Measurements from ENCODE around the gene SLC16A11. TPM values are rescaled to one million over a fixed set of nuclear protein-coding genes. Genes with fewer than 3 reads are reported as not detected.
A peak's percentile ranks its signal among the peaks of the same experiment; 100 is the strongest.

The SLC16A11 gene
- total RNA-seq, 2 donors from 2014 or later, result 0.24 to 0.44 TPM

- Mint-ChIP-seq H3K4me3 (no peak overlapping the region), H3K9me3 (peaks cover 7% of the 10 kb centered on the region), H3K27me3 (ENCODE audit: insufficient read depth) (peaks cover 47% of the 10 kb centered on the region), H3K4me1 (peaks cover 9% of the 10 kb centered on the region), H3K27ac (no peak overlapping the region), H3K36me3 (ENCODE audit: low read depth) (no peaks in the 10 kb centered on the region)
- peaks cover 37% of the 10 kb centered on the region for H3K27me3 ChIP-seq (ENCODE audit: control insufficient read depth, insufficient read depth, low read length, poor library complexity, severe bottlenecking)
- H3K4me1 ChIP-seq (ENCODE audit: control insufficient read depth, insufficient read depth, low read length), result no peaks in the 10 kb centered on the region
- H3K36me3 ChIP-seq (ENCODE audit: control insufficient read depth, insufficient read depth, low read length), result no peaks in the 10 kb centered on the region
- WGBS, 2 experiments (ENCODE audit: insufficient coverage in 1 of 2, insufficient read length in 1 of 2), result 88 to 94% methylated on average over 1 of the region's 1 CpG
- TF ChIP-seq CTCF (conservative IDR thresholded peaks at IDR 0.05), result no peak
- no peak overlapping the region for H3K4me3 ChIP-seq (ENCODE audit: low read length)
- H3K9me3 ChIP-seq (ENCODE audit: control insufficient read depth, low read length), result no peaks in the 10 kb centered on the region
- H3K27ac ChIP-seq (ENCODE audit: low read depth, low read length), result no peak overlapping the region
- no peak overlapping the region for H3K9ac ChIP-seq (ENCODE audit: extremely low read depth, low read length, poor library complexity, severe bottlenecking)
- DNase-seq, result peak; percentile 36
These were observed 18.6 kb downstream of the SLC16A11 start for GRCh38 chr17:7025245-7025644.

- Histone ChIP-seq H3K9me3 (ENCODE audit: control insufficient read depth, low read length) (no peaks in the 10 kb centered on the region), H3K4me3 (ENCODE audit: low read length) (no peak overlapping the region), H3K27ac (ENCODE audit: low read depth, low read length) (no peak overlapping the region), H3K4me1 (ENCODE audit: control insufficient read depth, insufficient read depth, low read length) (no peaks in the 10 kb centered on the region), H3K27me3 (ENCODE audit: control insufficient read depth, insufficient read depth, low read length, poor library complexity, severe bottlenecking) (peaks cover 37% of the 10 kb centered on the region), H3K36me3 (ENCODE audit: control insufficient read depth, insufficient read depth, low read length) (no peaks in the 10 kb centered on the region), H3K9ac (ENCODE audit: extremely low read depth, low read length, poor library complexity, severe bottlenecking) (no peak overlapping the region)
- no peak overlapping the region for H3K27ac Mint-ChIP-seq
- WGBS, 2 experiments (ENCODE audit: insufficient coverage in 1 of 2, insufficient read length in 1 of 2), result 87 to 90% methylated on average over 4 to 8 of the region's 8 CpGs
- H3K27me3 Mint-ChIP-seq (ENCODE audit: insufficient read depth), result peaks cover 47% of the 10 kb centered on the region
- H3K4me1 Mint-ChIP-seq, result peaks cover 13% of the 10 kb centered on the region
- TF ChIP-seq CTCF (conservative IDR thresholded peaks at IDR 0.05), result no peak
- DNase-seq, result peak; percentile 50
- no peak overlapping the region for H3K4me3 Mint-ChIP-seq
- H3K9me3 Mint-ChIP-seq, result peaks cover 7% of the 10 kb centered on the region
- H3K36me3 Mint-ChIP-seq (ENCODE audit: low read depth), result no peaks in the 10 kb centered on the region
These were observed 19.5 kb downstream of the SLC16A11 start for GRCh38 chr17:7024402-7024785.

- no peaks in the 10 kb centered on the region for H3K36me3 ChIP-seq (ENCODE audit: control insufficient read depth, insufficient read depth, low read length)
- peaks cover 16% of the 10 kb centered on the region for H3K4me1 Mint-ChIP-seq
- H3K36me3 Mint-ChIP-seq (ENCODE audit: low read depth), result no peaks in the 10 kb centered on the region
- H3K27me3 Mint-ChIP-seq (ENCODE audit: insufficient read depth), result peaks cover 43% of the 10 kb centered on the region
- no peak overlapping the region for H3K4me3 ChIP-seq (ENCODE audit: low read length)
- H3K4me3 Mint-ChIP-seq, result peak overlapping the region; percentile 55
- H3K27ac ChIP-seq (ENCODE audit: low read depth, low read length), result no peak overlapping the region
- TF ChIP-seq CTCF (conservative IDR thresholded peaks at IDR 0.05), result no peak
- H3K9me3 ChIP-seq (ENCODE audit: control insufficient read depth, low read length), result no peaks in the 10 kb centered on the region
- peaks cover 37% of the 10 kb centered on the region for H3K27me3 ChIP-seq (ENCODE audit: control insufficient read depth, insufficient read depth, low read length, poor library complexity, severe bottlenecking)
- peak; percentile 100 for DNase-seq
- H3K9ac ChIP-seq (ENCODE audit: extremely low read depth, low read length, poor library complexity, severe bottlenecking), result no peak overlapping the region
- 48 to 59% methylated on average over 37 to 51 of the region's 51 CpGs for WGBS, 2 experiments (ENCODE audit: insufficient coverage in 1 of 2, insufficient read length in 1 of 2)
- H3K9me3 Mint-ChIP-seq, result peaks cover 7% of the 10 kb centered on the region
- peak overlapping the region; percentile 44 for H3K27ac Mint-ChIP-seq
- H3K4me1 ChIP-seq (ENCODE audit: control insufficient read depth, insufficient read depth, low read length), result no peaks in the 10 kb centered on the region
These were observed 20.1 kb downstream of the SLC16A11 start for GRCh38 chr17:7023576-7024401.
